ENCODE results near the gene LARP1.
A peak's percentile ranks its signal among the peaks of the same experiment; 100 is the strongest.

The LARP1 gene

GRCh38 chr5:154800582-154800981 is 45.4 kb downstream of the LARP1 start:
- DNase-seq (ENCODE audit: low spot score): no peak
- no peak for TF ChIP-seq CTCF (IDR thresholded peaks at IDR 0.05; ENCODE audit: extremely low read depth, missing control alignments)

- DNase-seq (ENCODE audit: low spot score): no peak
- no peak for TF ChIP-seq CTCF (IDR thresholded peaks at IDR 0.05; ENCODE audit: extremely low read depth, missing control alignments)
Observed at GRCh38 chr5:154801083-154801482, 45.9 kb downstream of the LARP1 start.

- no peak for TF ChIP-seq CTCF (IDR thresholded peaks at IDR 0.05; ENCODE audit: extremely low read depth, missing control alignments)
- DNase-seq (ENCODE audit: low spot score): no peak
Observed at GRCh38 chr5:154802050-154802449, 46.9 kb downstream of the LARP1 start.

- TF ChIP-seq CTCF (IDR thresholded peaks at IDR 0.05; ENCODE audit: extremely low read depth, missing control alignments): no peak
- no peak for DNase-seq (ENCODE audit: low spot score)
Observed at GRCh38 chr5:154806176-154806575, 51.0 kb downstream of the LARP1 start.

GRCh38 chr5:154811239-154811638 is 56.1 kb downstream of the LARP1 start:
- no peak for DNase-seq (ENCODE audit: low spot score)
- TF ChIP-seq CTCF (IDR thresholded peaks at IDR 0.05; ENCODE audit: extremely low read depth, missing control alignments): no peak

GRCh38 chr5:154811653-154812465 is 56.7 kb downstream of the LARP1 start:
- DNase-seq (ENCODE audit: low spot score): peak; percentile 68
- peak; percentile 73 for TF ChIP-seq CTCF (IDR thresholded peaks at IDR 0.05; ENCODE audit: extremely low read depth, missing control alignments)

GRCh38 chr5:154813158-154813557 is 58.0 kb downstream of the LARP1 start:
- no peak for DNase-seq (ENCODE audit: low spot score)
- TF ChIP-seq CTCF (IDR thresholded peaks at IDR 0.05; ENCODE audit: extremely low read depth, missing control alignments): no peak

Measured in GM20000 (cell line).